IPS DF 4.7 (cell line): ENCODE results near the gene SMG6.
"Not testable (repeated sequence)": the region's sequence is repeated elsewhere in the genome, so short reads cannot be mapped to it uniquely, and the experiment has no call there.

Source experiments
- DNase-seq: peaks from one replicate; pipeline ENCODE4 v3.0.0-alpha.2; 2013; ENCODE audit warnings: low spot score; ENCODE audit errors: extremely low read depth

Gene SMG6

GRCh38 chr17:2304931-2305330 is 1.3 kb upstream of the SMG6 start:
- DNase-seq = no peak

DNA sequence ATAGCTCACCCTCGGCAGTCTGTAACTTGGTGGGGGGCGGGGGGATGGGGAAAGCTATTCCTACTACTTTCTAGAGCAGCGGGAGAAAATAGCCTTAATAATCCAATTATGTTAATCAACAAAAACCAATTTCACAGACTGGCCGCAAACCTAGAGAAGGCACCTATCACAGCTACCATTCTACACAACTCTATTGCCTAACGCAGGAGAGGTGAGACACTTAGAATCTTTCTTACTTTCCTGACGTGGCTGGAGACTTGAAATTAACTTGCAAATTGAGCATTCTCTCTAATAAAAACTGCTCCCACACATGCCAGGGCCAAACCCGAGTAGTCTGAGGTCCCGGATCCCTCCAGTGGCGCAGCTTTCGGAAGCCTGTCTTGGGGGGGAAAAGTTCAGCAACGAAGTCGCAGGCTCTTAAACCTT is 794 bp downstream of the SMG6 start:
- DNase-seq = no peak

DNA sequence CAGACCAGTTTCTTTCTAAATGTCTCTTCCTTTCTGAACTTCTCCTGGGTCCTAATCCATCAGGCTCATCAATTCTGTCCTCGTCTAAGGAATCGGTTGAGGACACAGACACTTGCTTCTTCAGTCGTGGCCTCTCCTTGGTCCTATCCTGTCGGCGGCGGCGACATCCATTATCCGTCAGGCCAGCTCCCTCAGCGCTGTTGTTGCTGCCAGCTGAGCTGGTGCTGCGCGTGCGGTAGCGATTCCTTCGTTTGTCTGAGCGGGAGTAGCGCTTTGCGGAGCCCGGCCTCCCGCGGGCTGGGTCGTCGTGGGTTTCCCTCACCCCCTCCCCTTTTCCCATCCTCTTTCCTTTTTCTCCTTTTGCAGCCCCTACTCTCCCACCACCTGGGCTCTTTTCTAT is 3.8 kb downstream of the SMG6 start:
- no peak for DNase-seq

DNA sequence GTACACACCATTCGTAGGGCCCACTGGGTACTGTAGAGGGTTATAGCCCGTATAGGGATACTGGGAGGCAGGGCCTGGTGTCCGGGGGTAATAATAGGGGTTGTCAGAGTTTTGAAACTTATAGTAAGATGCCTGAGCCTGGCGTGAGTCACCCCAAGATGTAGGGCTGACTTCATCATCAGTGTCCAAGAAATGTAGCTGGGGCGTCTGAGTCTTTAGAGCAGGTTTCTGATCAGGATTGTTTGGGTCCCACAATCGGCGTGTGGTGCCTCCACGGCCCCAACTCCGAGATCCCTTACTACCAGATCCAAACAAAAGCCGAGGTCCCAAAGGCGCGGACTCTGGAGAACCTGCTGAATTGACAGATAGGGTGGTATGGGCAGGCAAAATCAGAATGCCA is 4.4 kb downstream of the SMG6 start:
- no peak for DNase-seq

- no peak for DNase-seq
These were observed 6.6 kb downstream of the SMG6 start for GRCh38 chr17:2297023-2297422.

GRCh38 chr17:2295575-2295974 is 8.0 kb downstream of the SMG6 start:
- DNase-seq = no peak

DNA sequence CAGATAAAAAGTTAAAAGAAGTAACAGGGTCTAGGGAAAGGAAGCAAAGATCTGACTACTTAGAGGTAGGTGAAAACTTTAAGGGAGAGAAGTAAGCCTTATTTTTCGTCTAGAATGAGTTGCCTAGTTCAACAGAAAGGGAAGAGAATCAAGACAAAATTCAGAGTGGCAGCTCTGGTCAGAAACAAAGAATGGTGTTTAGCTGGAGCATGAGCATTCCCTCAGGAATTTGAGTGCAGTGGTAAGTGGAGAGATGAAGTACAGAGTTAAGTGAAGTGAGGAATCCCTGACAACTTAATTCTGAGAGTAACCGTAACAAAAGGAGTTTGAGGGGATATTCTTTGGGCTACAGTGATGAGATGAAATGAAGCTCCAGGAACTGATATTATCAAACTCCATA is 11.5 kb downstream of the SMG6 start:
- DNase-seq = no peak

DNA sequence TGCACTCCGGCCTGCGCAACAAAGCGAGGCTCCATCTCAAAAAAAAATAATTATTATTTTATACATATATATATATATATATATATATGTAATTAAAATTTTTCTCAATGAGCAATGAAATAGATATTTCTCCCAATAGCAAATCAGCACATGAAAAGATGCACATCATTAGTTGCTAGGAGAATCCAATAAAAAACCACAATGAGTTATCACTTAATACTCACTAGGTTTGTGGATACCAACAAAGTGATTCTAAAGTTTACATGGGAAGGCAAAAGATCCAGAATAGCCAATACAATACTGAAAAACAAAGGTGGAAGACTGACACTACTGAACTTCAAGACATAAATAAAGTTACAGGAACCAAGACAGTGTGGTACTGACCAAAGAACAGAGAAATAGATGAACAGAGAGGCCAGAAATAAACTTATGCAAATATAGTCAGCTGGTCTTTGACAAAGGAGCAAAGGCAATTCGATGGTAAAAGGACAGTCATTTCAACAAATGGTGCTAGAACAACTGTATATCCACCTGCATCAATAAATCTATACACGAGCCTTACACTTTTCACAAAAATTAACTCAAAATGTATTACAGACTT is 13.6 kb downstream of the SMG6 start:
- DNase-seq = no peak

- no peak for DNase-seq
These were observed 20.3 kb downstream of the SMG6 start for GRCh38 chr17:2283302-2283701.

GRCh38 chr17:2282297-2282873 is 21.2 kb downstream of the SMG6 start:
- peak; percentile 25 for DNase-seq

DNA sequence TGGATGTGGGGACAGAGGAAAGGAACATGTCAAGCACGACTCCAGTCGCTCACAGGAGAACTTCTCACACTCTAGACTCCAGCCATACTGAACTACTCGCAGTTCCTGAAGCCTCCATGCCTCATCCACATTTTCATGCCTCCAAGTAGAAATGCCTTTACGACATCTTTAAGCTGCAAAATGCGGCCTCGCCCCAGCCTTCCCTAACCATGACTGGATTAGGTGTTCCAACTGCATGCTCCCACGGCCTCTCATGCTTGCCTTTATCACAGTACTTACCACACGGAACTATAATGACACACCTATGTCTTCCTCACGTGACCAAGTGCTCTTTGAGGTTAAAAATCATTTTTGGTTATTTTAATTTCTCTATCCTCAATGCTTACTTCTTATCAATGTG is 23.9 kb downstream of the SMG6 start:
- no peak for DNase-seq

DNA sequence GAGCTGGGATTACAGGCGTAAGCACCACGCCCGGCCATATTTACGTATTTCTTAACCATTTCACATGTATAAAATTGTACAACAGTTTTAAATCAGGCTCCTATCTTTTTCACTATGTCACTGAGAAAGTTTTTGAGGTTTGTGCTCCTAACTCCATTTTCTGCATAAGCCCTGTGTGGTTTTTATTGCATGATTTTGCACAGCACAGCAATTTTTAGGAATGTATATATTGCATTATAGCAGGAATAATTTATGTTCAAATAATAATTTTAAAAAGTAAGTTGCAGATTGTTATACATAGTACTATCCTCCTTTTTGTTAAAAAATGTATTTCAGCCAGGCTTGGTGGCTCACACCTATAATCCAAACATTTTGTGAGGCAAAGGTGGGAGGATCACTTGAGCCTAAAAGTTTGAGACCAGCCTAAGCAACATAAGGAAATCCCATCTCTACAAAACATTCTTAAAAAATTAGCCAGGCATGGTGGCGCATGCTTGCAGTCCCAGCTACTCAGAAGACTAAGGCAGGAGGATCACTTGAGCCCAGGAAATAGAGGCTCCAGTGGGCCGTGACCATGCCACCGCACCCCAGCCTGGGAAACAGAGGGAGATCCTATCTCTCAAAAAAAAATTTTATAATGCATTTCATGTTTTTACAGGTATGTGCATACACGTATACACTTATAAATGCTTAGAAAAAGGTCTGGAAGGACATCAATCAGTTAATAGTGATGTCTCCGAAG is 26.0 kb downstream of the SMG6 start:
- no peak for DNase-seq

DNA sequence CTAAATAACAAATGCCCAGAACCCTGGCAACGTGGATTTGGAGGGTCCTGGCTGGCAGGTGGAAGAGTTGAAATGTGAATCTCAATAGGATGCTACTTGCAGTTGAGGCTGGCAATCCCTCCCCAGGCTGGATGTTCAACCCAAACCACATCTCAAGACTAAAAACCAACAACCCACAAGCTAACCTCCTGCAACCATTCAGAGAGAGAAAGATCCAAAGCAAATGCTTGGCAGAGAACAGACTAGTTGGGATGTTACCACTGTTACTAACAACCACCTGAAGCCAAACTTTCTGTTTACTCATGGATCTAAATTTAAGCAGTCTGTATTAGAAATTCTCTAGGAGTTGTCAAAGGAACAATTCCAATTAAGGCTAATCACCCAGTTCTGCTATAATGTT is 27.9 kb downstream of the SMG6 start:
- DNase-seq = no peak

- no peak for DNase-seq
These were observed 29.2 kb downstream of the SMG6 start for GRCh38 chr17:2274414-2274813.

- DNase-seq = no peak
These were observed 31.4 kb downstream of the SMG6 start for GRCh38 chr17:2271985-2272702.

DNA sequence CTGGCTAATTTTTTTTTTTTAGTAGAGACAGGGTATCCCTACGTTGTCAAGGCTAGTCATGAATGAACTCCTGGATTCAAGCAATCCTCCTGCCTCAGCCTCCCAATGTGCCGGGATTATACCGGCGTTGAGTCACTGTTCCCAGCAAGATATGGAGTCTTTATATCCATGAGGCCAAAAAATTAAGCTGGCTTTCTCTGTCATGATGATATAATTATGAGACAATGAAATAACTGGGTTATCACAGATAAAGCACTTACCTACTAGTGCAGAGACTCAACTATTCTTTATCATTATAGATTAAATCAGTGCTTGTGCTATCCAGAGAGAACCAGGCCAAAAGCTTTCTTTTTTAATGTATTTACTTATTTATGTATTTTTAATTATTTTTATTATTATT is 36.2 kb downstream of the SMG6 start:
- no peak for DNase-seq

- DNase-seq = no peak
These were observed 36.7 kb downstream of the SMG6 start for GRCh38 chr17:2266865-2267228.

DNA sequence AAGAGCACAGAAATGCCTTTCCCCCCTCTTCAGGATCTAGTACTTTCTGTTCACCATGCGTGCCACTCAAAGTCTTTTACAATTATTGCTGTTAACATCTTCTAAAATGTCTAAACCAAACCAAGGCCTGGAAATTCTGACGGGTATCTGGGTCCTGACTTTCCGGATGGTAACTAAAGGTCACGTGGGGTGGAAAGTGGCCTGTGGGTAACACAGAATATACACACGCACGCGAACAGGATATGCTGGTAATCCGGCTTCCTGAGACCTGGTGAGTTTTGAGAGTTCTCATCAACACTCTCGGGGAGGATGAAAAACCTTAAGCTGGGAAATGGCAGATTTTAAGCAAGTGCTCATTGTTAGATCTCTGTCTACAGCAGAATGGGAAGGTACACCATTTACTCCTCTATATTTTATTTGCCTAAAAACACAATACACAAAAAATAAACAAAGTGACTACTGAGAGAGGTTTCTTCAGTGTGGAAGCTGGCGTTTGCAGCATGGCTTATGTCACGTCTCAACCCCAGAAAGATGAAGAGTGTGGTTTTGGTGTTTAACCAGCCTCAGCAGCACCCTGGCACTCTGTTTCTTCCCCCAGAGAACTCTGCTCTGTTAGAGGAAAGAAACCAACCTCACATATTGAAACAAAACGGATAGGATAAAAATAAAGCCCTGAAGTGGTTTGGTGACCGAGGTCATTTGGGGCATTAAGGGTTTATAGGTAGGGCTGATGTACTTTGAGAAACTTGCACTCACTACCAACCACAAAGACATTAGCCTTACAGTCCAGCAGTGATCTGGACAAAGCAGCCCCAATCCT is 37.3 kb downstream of the SMG6 start:
- no peak for DNase-seq

DNA sequence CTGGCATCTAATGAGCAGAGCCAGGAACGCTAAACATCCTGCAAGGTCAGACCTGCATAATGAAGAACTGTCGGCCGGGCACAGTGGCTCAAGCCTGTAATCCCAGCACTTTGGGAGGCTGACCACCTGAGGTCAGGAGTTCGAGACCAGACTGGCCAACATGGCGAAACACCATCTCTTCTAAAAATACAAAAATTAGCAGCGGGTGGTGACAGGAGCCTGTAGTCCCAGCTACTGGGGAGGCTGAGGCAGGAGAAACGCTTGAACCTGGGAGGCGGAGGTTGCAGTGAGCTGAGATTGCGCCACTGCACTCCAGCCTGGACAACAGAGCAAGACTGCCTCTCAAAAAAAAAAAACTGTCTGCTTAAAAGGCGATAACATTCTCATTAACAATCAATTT is 38.4 kb downstream of the SMG6 start:
- not testable (repeated sequence) for DNase-seq

DNA sequence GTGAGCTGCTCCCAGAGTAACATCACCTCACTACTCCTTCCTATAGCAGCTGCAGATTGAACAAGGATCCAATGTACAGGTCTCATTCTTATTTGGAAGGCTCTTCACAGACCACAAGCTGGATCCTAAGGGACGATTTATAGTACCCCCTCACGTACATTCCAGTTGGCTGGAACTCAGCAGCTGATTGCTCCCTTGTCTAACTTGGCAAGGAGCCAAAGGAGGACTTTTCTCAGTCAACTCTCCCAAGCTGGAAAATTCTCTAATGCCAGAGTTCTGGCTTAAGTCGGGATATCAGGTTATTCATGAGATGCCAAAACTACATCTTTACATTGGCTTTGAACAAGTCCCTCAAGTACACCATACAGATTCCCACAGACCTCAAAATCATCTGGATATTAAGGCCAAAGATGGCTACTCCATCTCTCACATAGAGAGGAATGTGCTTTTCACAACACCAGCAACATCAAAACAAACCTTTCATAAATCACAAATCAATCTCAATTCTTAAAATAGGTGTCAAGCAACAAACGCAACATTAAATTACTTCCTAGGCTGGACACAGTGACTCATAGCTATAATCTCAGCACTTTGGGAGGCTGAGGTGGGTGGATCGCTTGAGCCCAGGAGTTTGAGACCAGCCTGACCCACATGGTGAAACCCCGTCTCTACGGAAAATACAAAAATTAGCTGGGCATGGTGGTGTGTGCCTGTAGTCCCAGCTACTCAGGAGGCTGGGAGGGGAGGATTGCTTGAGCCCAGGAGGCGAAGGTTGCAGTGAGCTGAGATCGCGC is 39.3 kb downstream of the SMG6 start:
- DNase-seq = no peak
